Mesenchymal stem cell (in vitro differentiated cells and primary cell): ENCODE measurements around the gene MKRN3.

Source experiments
- DNase-seq: peaks from one replicate; pipeline ENCODE4 v3.0.0-alpha.2; 2013
- H2AFZ ChIP-seq: one replicate; pipeline ENCODE4 v1.6.1; 2013; ENCODE audit warnings: low read depth, mild to moderate bottlenecking, control low read depth, inconsistent platforms, low read length, moderate library complexity
- H2AK5ac ChIP-seq: 2 replicates; pipeline ENCODE4 v1.6.1; 2013; ENCODE audit warnings: low read length, moderate library complexity, mild to moderate bottlenecking, inconsistent platforms; ENCODE audit not compliant: severe bottlenecking
- H2BK120ac ChIP-seq: one replicate; pipeline ENCODE4 v1.6.1; 2013; ENCODE audit warnings: low read depth, mild to moderate bottlenecking, inconsistent platforms, low read length, moderate library complexity
- H2BK12ac ChIP-seq, 2 experiments: one replicate each; pipeline ENCODE4 v1.6.1; 2013; ENCODE audit warnings: inconsistent platforms in 2 of 2, low read length in 2 of 2, mild to moderate bottlenecking in 2 of 2, moderate library complexity in 2 of 2, control low read depth in 1 of 2
- H2BK15ac ChIP-seq: one replicate; pipeline ENCODE4 v1.6.1; 2013; ENCODE audit warnings: mild to moderate bottlenecking, low read depth, inconsistent platforms; ENCODE audit not compliant: poor library complexity, severe bottlenecking
- H2BK5ac ChIP-seq: 2 replicates; pipeline ENCODE4 v1.6.1; 2013; ENCODE audit warnings: low read depth, mild to moderate bottlenecking, low read length, control low read depth, inconsistent platforms; ENCODE audit not compliant: poor library complexity, severe bottlenecking
- H3K14ac ChIP-seq, 2 experiments: one replicate each; pipeline ENCODE4 v1.6.1; 2013; ENCODE audit warnings: inconsistent platforms in 2 of 2, low read length in 2 of 2, control low read depth in 1 of 2, mild to moderate bottlenecking in 1 of 2, moderate library complexity in 1 of 2
- H3K18ac ChIP-seq, 2 experiments: one replicate each; pipeline ENCODE4 v1.6.1; 2013; ENCODE audit warnings: inconsistent platforms in 2 of 2, low read length in 2 of 2, control low read depth in 1 of 2, low read depth in 1 of 2, mild to moderate bottlenecking in 1 of 2
- H3K23ac ChIP-seq, 2 experiments: one replicate each; pipeline ENCODE4 v1.6.1; 2013; ENCODE audit warnings: inconsistent platforms in 2 of 2, low read length in 2 of 2, mild to moderate bottlenecking in 2 of 2, moderate library complexity in 2 of 2, control low read depth in 1 of 2
- H3K27ac ChIP-seq: 2 replicates; pipeline ENCODE4 v1.5.1; 2013; ENCODE audit warnings: mild to moderate bottlenecking, moderate library complexity, low read length, control low read depth, inconsistent platforms; ENCODE audit not compliant: poor library complexity, severe bottlenecking
- H3K27me3 ChIP-seq, 2 experiments: 2 replicates each; pipeline versions ENCODE4 v1.6.1 to v1.7.0; 2013; ENCODE audit warnings: low read length in 2 of 2, mild to moderate bottlenecking in 2 of 2, moderate library complexity in 2 of 2, control low read depth in 1 of 2, inconsistent platforms in 1 of 2; ENCODE audit not compliant: control insufficient read depth in 1 of 2, insufficient read depth in 1 of 2
- H3K36me3 ChIP-seq, 2 experiments: 2 replicates each; pipeline versions ENCODE4 v1.6.1 to v1.7.0; 2013; ENCODE audit warnings: low read length in 2 of 2, control low read depth in 1 of 2, inconsistent platforms in 1 of 2, low read depth in 1 of 2, mild to moderate bottlenecking in 1 of 2; ENCODE audit not compliant: insufficient read depth in 2 of 2, control insufficient read depth in 1 of 2
- H3K4ac ChIP-seq, 2 experiments: one replicate each; pipeline ENCODE4 v1.6.1; 2013; ENCODE audit warnings: inconsistent platforms in 2 of 2, low read length in 2 of 2, mild to moderate bottlenecking in 2 of 2, moderate library complexity in 2 of 2, control low read depth in 1 of 2, low read depth in 1 of 2
- H3K4me1 ChIP-seq: 2 replicates; pipeline ENCODE4 v1.6.1; 2013; ENCODE audit warnings: low read depth, low read length, control low read depth; ENCODE audit not compliant: control insufficient read depth, insufficient read depth
- H3K4me2 ChIP-seq: 2 replicates; pipeline ENCODE4 v1.6.1; 2013; ENCODE audit warnings: low read length, mild to moderate bottlenecking, inconsistent platforms; ENCODE audit not compliant: poor library complexity, severe bottlenecking
- H3K4me3 ChIP-seq, 2 experiments: 2 replicates each; pipeline versions ENCODE4 v1.5.1 to v1.7.0; 2013; ENCODE audit warnings: low read length in 2 of 2, mild to moderate bottlenecking in 2 of 2, control low read depth in 1 of 2, low read depth in 1 of 2; ENCODE audit not compliant: insufficient read depth in 1 of 2
- H3K79me1 ChIP-seq: replicated peaks from 2 replicates; pipeline ENCODE4 v1.6.1; 2013; ENCODE audit warnings: mild to moderate bottlenecking, control low read depth, low read length, inconsistent platforms; ENCODE audit not compliant: poor library complexity, severe bottlenecking
- H3K9ac ChIP-seq: 2 replicates; pipeline ENCODE4 v1.7.0; 2013; ENCODE audit warnings: mild to moderate bottlenecking, low read length, moderate library complexity
- H3K9me3 ChIP-seq: 2 replicates; pipeline ENCODE4 v1.7.0; 2013; ENCODE audit warnings: mild to moderate bottlenecking, low read length; ENCODE audit not compliant: control insufficient read depth
- H4K8ac ChIP-seq: one replicate; pipeline ENCODE4 v1.6.1; 2013; ENCODE audit warnings: inconsistent platforms, mild to moderate bottlenecking, low read length, moderate library complexity
- H4K91ac ChIP-seq: one replicate; pipeline ENCODE4 v1.6.1; 2013; ENCODE audit warnings: mild to moderate bottlenecking, low read length, inconsistent platforms
- WGBS: methylation state at CpG from one replicate; pipeline ENCODE4 v1.1.7; 2013; ENCODE audit warnings: mixed read lengths; 5-methylcytosine and 5-hydroxymethylcytosine counted together

Gene MKRN3

GRCh38 chr15:23564821-23565394, 566 bp upstream of the MKRN3 start:
- Histone ChIP-seq H3K14ac (no peak overlapping the region), H3K4me2 (no peak overlapping the region), H2BK120ac (no peak overlapping the region), H4K8ac (no peak overlapping the region), H3K4me1 (no peaks in the 10 kb centered on the region), H2AK5ac (no peak overlapping the region), H3K9me3 (no peaks in the 10 kb centered on the region), H2BK15ac (no peak overlapping the region), H3K4me3 (no peak overlapping the region), H3K27me3 (peaks cover 0 to 15% of the 10 kb centered on the region in 2 experiments), H2AFZ (no peak overlapping the region), H3K23ac (no peak overlapping the region), H2BK5ac (no peak overlapping the region), H3K9ac (no peak overlapping the region), H3K36me3 (no peaks in the 10 kb centered on the region), H3K18ac (no peak overlapping the region), H3K79me1 (no peaks in the 10 kb centered on the region), H2BK12ac (no peak overlapping the region), H3K27ac (no peak overlapping the region), H3K4ac (no peak overlapping the region), H4K91ac (no peak overlapping the region)
- WGBS = 88% methylated on average over 11 of the region's 14 CpGs
- DNase-seq = no peak

DNA sequence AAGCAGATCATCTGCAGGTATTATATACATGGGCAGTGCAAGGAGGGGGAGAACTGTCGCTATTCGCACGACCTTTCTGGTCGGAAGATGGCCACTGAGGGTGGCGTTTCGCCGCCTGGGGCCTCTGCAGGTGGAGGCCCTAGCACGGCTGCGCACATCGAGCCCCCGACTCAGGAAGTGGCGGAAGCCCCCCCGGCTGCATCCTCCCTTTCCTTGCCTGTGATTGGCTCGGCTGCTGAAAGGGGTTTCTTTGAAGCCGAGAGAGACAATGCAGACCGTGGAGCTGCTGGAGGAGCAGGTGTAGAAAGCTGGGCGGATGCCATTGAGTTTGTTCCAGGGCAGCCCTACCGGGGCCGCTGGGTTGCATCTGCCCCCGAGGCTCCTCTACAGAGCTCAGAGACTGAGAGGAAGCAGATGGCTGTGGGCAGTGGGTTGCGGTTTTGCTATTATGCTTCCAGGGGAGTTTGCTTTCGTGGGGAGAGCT, 639 bp downstream of the MKRN3 start:
- H2BK15ac ChIP-seq = no peak overlapping the region
- no peak overlapping the region for H2BK120ac ChIP-seq
- no peak overlapping the region for H4K8ac ChIP-seq
- 84% methylated on average over 22 of the region's 22 CpGs for WGBS
- no peak overlapping the region for H2AFZ ChIP-seq
- no peaks in the 10 kb centered on the region for H3K79me1 ChIP-seq
- no peak overlapping the region for H3K18ac ChIP-seq
- H3K4ac ChIP-seq = no peak overlapping the region
- H3K27me3 ChIP-seq = peaks cover 0 to 15% of the 10 kb centered on the region in 2 experiments
- H3K4me3 ChIP-seq = no peak overlapping the region
- H3K23ac ChIP-seq = no peak overlapping the region
- H3K27ac ChIP-seq = no peak overlapping the region
- H4K91ac ChIP-seq = no peak overlapping the region
- no peak overlapping the region for H3K14ac ChIP-seq
- H3K4me1 ChIP-seq = no peaks in the 10 kb centered on the region
- H3K36me3 ChIP-seq = no peaks in the 10 kb centered on the region
- no peak overlapping the region for H3K9ac ChIP-seq
- H2BK5ac ChIP-seq = no peak overlapping the region
- H2AK5ac ChIP-seq = no peak overlapping the region
- no peaks in the 10 kb centered on the region for H3K9me3 ChIP-seq
- H2BK12ac ChIP-seq = no peak overlapping the region
- no peak for DNase-seq
- no peak overlapping the region for H3K4me2 ChIP-seq

DNA sequence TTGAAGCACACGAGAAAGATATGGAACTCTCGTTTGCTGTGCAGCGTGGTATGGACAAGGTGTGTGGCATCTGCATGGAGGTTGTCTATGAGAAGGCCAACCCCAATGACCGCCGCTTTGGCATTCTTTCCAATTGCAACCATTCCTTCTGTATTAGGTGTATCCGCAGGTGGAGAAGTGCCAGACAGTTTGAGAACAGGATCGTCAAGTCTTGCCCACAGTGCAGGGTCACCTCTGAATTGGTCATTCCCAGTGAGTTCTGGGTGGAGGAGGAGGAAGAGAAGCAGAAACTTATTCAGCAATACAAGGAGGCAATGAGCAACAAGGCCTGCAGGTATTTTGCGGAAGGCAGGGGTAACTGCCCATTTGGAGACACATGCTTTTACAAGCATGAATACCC, 1.2 kb downstream of the MKRN3 start:
- no peak overlapping the region for H3K4me2 ChIP-seq
- DNase-seq = no peak
- H3K36me3 ChIP-seq = no peaks in the 10 kb centered on the region
- WGBS = 90% methylated on average over 8 of the region's 8 CpGs
- H3K14ac ChIP-seq = no peak overlapping the region
- no peak overlapping the region for H4K8ac ChIP-seq
- H3K4me3 ChIP-seq = no peak overlapping the region
- no peak overlapping the region for H3K27ac ChIP-seq
- H3K4me1 ChIP-seq = no peaks in the 10 kb centered on the region
- H2BK120ac ChIP-seq = no peak overlapping the region
- H3K79me1 ChIP-seq = no peaks in the 10 kb centered on the region
- H2BK12ac ChIP-seq = no peak overlapping the region
- peaks cover 0 to 13% of the 10 kb centered on the region in 2 experiments for H3K27me3 ChIP-seq
- no peak overlapping the region for H2BK15ac ChIP-seq
- H3K18ac ChIP-seq = no peak overlapping the region
- H2BK5ac ChIP-seq = no peak overlapping the region
- H3K4ac ChIP-seq = no peak overlapping the region
- H2AK5ac ChIP-seq = no peak overlapping the region
- no peak overlapping the region for H2AFZ ChIP-seq
- H3K9ac ChIP-seq = no peak overlapping the region
- no peak overlapping the region for H3K23ac ChIP-seq
- no peak overlapping the region for H4K91ac ChIP-seq
- no peaks in the 10 kb centered on the region for H3K9me3 ChIP-seq

GRCh38 chr15:23567921-23568320, 2.4 kb downstream of the MKRN3 start:
- H3K23ac ChIP-seq = no peak overlapping the region
- H3K9me3 ChIP-seq = no peaks in the 10 kb centered on the region
- H3K79me1 ChIP-seq = no peaks in the 10 kb centered on the region
- no peak overlapping the region for H2BK5ac ChIP-seq
- H2AK5ac ChIP-seq = no peak overlapping the region
- no peak overlapping the region for H3K27ac ChIP-seq
- H2BK12ac ChIP-seq = no peak overlapping the region
- no peak overlapping the region for H4K91ac ChIP-seq
- no peaks in the 10 kb centered on the region for H3K36me3 ChIP-seq
- no peak overlapping the region for H2BK15ac ChIP-seq
- H3K18ac ChIP-seq = no peak overlapping the region
- H3K27me3 ChIP-seq = peaks cover 0 to 4% of the 10 kb centered on the region in 2 experiments
- H3K4me2 ChIP-seq = no peak overlapping the region
- no peak overlapping the region for H4K8ac ChIP-seq
- no peak for DNase-seq
- no peak overlapping the region for H3K4me3 ChIP-seq
- no peak overlapping the region for H3K4ac ChIP-seq
- H3K9ac ChIP-seq = no peak overlapping the region
- WGBS = 83% methylated on average over 1 of the region's 1 CpG
- no peak overlapping the region for H2BK120ac ChIP-seq
- no peak overlapping the region for H3K14ac ChIP-seq
- H2AFZ ChIP-seq = no peak overlapping the region
- no peaks in the 10 kb centered on the region for H3K4me1 ChIP-seq
